GM12872 (cell line): ENCODE measurements around the gene METTL25B.

Source experiments
- CTCF ChIP-seq: IDR thresholded peaks from 3 replicates; pipeline ENCODE4 v1.5.1; 2011; ENCODE audit warnings: low read depth, mild to moderate bottlenecking, low read length, moderate library complexity; ENCODE audit not compliant: insufficient read depth

METTL25B gene

DNA sequence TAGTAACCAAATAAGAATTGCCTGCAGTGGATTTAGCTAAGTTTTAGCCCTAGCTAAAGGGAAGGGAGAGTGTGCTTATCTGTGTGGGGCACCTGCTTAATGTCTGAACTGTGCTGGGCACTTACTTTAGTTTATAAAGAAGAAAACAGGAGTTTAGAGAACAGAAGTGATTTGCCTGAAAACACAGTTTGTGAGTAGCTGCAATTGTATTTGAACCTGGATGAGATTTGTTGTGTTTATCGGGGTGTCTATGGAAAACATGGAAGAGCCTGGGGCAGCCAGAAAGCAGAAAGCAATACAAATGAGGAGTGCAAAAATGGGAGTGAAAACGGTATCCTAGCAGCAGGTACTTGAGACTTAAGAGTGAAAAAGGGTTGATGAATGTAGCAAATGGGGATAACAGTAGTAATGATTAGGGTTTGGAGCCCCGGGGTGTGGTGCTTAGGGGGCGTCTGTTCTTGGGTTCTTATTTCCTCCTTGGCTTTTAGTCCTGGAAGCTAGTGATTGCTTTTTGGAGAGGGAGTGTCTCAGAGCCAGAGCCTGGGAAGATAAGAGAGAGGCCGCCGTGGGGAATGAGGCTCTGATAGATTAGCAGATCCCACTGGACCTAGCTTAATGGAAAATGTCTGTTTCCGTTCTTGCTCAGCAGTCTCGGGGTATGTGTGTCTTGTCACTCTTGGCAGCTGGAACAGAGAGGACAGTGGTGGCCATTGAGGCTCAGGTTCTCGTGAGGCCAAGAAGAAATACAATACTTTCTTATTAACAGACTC lies 44.6 kb downstream of the METTL25B start:
- TF ChIP-seq CTCF: no peak

DNA sequence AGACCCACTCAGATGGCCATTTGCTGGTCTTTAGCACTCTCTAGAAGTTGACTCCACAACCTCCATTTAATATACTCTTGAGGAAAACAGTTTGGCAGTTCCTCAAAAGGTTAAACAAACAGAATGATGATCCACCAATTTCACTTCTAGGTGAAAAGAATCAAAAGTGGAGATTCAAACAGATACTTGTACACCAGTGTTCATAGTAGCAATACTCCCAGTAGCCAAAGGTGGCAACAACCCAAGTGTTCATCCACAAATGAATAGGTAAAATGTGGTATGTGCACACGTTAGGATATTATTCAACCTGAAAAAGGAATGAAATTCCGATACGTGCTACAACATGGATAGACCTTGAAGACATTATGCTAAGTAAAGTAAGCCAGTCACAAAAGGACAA lies 45.3 kb downstream of the METTL25B start:
- TF ChIP-seq CTCF: 0 out of 3 replicates have a peak, but pooled peaks have one; percentile 20

DNA sequence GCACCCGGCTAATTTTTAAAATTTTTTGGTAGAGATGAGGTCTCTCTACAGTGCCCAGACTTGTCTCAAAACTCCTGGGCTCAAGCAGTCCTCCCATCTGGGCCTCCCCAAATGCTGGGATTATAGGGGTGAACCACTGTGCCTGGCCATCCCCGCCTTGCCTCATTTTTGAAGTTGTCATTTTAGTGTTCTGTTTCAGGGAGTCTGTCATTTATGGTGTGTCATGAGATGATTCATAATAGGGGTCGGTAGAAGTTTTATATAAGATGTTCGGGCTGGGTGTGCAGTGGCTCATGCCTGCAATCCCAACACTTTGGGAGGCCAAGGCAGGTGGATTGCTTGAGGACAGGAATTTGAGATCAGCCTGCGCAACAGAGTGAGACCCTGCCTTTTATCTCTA lies 47.5 kb downstream of the METTL25B start:
- no peak for TF ChIP-seq CTCF

- no peak for TF ChIP-seq CTCF
These were observed 48.7 kb downstream of the METTL25B start for GRCh38 chr1:156776942-156777341.

DNA sequence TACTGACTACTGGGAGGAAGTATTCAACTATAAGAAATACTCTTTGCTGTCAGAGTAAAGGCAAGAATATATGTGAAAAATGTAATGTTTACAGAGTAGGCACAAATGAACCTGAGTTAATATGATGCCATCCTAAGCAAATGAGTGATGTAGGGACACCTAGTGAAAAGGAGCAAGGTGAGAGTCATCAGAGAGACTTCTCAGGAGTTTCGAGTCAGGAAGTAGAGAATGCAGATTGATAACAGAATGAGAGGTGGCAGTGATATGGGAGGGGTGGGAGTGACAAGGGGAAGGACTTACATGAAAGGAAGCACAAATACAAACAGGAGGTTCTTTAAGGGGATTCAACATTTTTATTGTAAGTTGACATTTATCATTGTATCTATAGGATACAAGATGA lies 49.3 kb downstream of the METTL25B start:
- TF ChIP-seq CTCF: no peak

- TF ChIP-seq CTCF: no peak
These were observed 53.4 kb downstream of the METTL25B start for GRCh38 chr1:156781585-156782186.

- no peak for TF ChIP-seq CTCF
These were observed 57.2 kb downstream of the METTL25B start for GRCh38 chr1:156785458-156785857.
